ENCODE data around the gene CHST1.

GRCh38 chr11:45684440-45684839 lies 19.0 kb upstream of the CHST1 start:
- TF ChIP-seq CTCF (IDR thresholded peaks at IDR 0.05): no peak
- TF ChIP-seq POLR2A (IDR thresholded peaks at IDR 0.05; ENCODE audit: low read depth): no peak

Data from esophagus muscularis mucosa (tissue), 3 donors.